T-helper 1 cell treated with Interleukin-12 subunit alpha and Interleukin-12 subunit beta and Interleukin-4 antibody, amounts not matched to agents 30 ng/mL and 1 ng/mL, for 36 hours (primary cell): ENCODE results near the gene GFY. TPM values are rescaled to one million over a fixed set of nuclear protein-coding genes. Genes with fewer than 3 reads are reported as not detected.

Experiments
- intact Hi-C: fragments of 100-400 bp; cut with micrococcal nuclease; formaldehyde crosslinking; loops from one replicate; pipeline ENCODE4 v1.15.1; 2024
- total RNA-seq: library from RNA; stranded (reverse); gene quantifications from 2 replicates; pipeline ENCODE4 v1.2.3, GENCODE V29; 2022

Gene GFY
- total RNA-seq, 1 donor from 2014 or later = not detected

- intact Hi-C loops = loop anchor here (1.0 to 2.0 kb wide), 2 partner anchors 15 to 19 kb away; partner anchors contain the start of gene PTH2
Observed at GRCh38 chr19:49407482-49408015, 17.6 kb upstream of the GFY start.

GRCh38 chr19:49408816-49409440 is 16.3 kb upstream of the GFY start:
- intact Hi-C loops = loop anchor here (1.0 to 2.0 kb wide), 2 partner anchors 14 to 17 kb away; partner anchors contain the start of gene PTH2

- intact Hi-C loops = loop anchor here (1.0 to 2.0 kb wide), 2 partner anchors 13 to 17 kb away; partner anchors contain the start of gene PTH2
Observed at GRCh38 chr19:49409441-49410029, 15.7 kb upstream of the GFY start.

DNA sequence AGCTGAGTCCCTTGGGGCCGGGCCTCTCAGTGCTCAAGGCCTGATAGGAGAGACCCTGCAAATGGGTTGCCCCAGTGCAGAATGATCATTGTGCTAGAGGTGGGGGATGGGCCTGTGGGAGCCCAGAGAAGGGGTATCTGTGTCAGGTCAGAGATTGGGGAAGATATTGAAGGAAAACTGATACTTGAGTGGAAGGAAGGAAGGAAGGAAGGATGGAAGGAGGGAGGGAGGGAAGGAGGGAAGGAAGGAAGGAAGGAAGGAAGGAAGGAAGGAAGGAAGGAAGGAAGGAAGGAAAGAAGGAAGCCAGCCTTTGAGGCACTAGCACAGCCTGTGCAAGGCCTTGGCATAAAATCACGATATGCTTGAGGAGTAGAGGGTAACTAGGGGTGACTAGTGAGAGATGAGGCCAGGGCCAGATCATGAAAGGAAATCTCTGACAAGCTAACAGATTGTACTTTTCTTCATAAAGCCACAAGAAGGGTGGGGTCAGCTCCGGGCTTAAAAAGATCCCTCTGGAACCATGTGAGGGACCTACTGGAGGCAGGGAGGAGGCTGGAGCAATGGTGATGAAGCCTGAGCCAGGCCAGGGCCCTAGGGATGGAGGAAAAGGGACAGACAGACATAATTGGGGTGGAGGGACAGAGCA is 13.4 kb upstream of the GFY start:
- intact Hi-C loops = no loop called here

DNA sequence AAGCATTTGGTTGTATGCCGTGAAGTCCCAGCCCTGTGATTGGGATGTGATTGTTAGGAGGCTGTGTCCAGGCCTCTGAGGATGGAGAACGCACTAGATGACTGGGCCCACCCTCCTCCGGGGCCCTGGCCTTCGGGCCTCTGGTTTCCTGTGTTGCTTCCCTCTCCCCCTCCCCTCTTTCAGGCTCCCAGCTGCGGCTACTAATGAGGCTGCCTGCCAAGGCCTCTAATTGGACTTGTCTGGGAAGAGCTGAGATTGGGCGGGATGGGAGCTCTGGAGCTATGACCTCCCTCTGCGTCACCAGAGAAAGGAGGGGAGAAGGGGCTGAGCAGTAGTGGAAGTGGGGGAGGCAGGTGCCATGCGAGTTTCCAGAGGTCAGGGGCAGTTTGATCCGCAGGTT is 11.8 kb upstream of the GFY start:
- intact Hi-C loops = no loop called here

GRCh38 chr19:49414256-49414655 is 10.9 kb upstream of the GFY start:
- intact Hi-C loops = no loop called here

DNA sequence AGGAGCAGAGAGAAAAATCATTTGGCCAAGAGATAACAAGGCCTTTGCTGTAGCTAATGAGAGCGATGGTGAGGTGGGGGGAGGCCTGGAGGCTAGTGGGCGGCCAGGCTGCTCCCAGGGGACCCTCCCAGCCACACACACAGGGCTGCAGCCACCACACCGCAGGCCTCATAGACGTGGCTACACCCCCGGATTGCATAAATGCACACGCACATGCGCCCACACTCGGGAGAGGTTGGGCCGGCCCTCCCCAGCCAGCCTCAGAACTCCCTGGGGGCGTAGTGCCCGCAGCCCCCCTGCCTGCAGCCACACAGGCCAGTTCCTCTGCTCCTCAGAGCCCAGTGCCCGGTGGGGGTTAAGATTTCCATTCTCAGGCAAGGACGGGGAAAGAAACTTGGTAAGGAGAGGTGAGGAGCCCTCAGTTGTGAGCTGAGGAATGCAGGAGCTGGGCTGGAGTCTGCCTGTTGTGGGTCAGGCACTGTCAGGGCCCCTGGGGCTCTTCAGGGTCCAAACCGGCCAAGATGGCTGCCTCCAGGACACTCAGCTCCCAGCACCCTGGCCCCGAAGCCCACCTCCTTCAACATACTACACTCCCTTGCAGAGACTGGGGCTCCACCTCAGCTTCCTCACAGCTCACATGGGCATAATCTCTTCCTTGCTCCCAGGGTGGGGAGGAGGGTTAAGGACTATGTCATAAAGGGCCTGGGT is 9.9 kb upstream of the GFY start:
- intact Hi-C loops = no loop called here

GRCh38 chr19:49415810-49416200 is 9.4 kb upstream of the GFY start:
- intact Hi-C loops = no loop called here

DNA sequence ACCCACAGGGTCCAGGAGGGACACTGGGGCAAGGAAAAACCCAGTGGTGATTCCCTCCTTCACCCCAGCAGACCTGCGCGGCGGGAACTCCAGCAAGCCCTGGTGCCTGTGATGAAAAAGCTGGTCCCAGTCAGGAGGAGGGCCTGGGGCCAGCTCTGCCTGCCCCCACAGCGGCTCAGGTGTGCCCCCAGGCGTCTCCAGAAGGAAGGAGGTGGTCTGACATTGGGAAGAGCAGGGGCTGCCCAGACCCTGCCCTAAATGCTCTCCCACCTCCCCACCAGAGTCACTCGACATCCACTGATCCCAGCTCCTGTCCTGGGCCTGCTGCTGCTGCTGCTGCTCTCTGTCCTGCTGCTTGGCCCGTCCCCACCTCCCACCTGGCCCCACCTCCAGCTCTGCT is 8.1 kb upstream of the GFY start:
- intact Hi-C loops = no loop called here

DNA sequence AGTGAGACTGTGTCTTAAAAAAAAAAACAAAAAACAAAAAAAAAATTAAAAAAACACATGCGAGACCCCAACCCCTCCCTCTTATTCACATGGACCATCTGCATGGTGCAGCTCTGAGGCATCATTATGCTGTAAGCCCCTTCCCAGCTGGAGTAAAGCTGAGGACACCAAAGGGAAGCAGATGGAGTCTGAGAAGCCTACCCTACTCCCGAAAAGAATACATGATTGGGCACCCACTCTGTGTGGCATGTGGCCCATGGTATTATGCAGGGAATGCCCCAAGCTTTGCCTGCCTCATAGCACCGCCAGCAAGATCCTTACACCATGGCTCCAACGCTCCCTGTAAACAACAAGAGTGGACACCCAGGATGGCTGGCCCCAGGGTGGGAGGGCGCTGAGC is 6.7 kb upstream of the GFY start:
- intact Hi-C loops = no loop called here

GRCh38 chr19:49419173-49419572 is 6.0 kb upstream of the GFY start:
- intact Hi-C loops = no loop called here

- intact Hi-C loops = no loop called here
Observed at GRCh38 chr19:49420227-49420626, 5.0 kb upstream of the GFY start.

DNA sequence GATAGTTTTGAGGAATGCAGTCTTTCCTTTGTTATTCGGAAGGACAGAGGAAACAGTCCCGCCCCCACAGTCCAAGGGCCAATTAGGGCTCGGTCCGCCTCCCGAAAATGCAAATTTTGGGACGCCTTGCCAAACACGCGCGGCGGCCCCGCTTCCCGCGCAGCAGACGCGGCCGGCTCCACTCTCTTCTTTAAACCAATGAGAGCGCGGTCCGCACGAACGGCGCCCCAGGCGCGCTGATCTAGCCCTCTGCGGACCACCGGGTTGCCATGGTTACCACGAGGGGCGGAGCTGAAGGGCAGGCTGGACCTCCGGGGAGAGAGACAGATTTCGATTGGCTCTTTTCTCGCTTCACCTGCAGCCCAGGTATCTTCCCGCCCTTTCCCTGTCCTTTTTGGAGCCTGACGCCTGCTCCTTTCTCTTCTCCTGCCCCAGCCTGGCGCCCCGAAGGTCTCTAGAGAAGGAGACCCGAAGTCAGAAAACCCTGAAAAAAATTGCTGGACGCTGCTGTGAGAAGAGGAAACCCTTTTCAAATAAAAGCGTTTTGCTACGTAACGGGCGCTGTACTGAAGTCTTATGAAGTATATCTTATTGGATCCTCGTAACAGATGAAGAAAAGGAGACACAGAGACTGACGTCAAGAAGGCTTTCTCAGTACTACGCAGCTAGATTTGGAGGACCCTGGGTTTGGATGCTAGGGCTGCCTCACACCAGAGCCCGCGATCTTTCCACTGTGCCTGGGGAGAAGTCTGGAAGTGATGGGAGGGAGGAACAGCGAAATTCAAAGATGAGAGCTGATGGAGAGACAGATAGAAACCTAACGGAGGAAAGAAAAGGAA is 3.9 kb upstream of the GFY start:
- intact Hi-C loops = no loop called here

DNA sequence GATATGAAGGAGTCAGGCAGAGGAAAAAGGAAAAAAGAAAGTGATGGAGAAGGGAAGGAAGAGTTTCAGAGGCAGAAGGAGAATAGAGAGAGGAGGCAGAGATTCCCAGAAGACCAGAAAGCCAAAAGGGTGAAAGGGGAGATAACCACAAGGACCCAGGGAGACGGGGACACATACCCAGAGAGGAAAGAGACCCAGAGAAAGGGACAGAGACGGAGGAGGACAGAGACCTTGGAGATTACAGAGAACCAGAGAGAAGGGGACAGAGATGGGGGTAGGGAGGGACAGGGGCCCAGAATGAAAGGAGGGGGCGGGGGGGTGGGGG is 3.3 kb upstream of the GFY start:
- intact Hi-C loops = loop anchor here (1.0 to 2.0 kb wide), 4 partner anchors 8 to 29 kb away; no protein-coding TSS in a partner anchor

- intact Hi-C loops = loop anchor here (1.0 to 2.0 kb wide), 4 partner anchors 8 to 30 kb away; no protein-coding TSS in a partner anchor
Observed at GRCh38 chr19:49422407-49423070, 2.6 kb upstream of the GFY start.

DNA sequence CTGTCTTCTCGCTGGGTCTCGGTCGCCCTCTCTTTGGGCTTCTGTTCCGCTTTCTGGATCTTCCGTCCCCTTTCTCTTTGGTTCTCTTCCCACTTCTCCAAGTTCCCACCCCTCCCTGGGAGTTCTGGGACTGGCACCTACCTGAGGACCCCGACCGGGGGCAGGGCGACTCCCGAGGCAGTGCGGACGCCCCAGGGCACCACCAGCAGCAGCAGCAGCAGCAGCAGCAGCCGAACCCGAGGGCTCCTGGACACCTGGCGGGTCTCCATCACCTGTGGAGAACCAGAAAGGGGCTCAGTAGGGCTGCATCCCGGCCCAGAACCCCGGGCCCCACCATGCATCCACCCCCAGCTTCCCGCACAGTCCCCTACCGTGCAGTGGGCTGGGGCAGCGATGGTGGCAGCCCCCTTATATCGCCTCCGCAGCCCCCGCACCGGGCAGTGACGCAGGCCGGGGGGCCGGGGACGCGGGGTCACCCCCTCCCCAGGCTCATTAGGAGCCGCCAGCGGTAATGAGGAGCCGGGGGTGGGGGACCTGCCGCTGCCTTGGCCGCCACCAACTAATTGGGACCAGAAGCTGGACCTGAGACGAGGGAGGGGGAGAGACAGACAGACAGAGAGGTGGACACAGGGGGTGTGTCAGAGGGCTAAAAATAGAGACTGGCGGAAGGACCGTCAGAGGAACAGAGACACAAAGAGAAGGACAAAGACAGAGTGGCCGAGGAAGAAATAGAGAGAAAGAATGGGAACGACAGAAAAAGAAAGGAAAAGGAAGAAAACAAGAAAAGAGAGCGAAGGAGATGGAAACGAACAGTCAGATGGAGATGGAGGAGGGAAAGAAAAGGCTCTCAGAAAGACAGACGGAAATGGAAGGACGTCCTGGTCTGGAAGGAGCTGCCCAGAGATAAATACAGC is 1.9 kb upstream of the GFY start, which contains the start of gene PTH2:
Gene PTH2, minus strand, starts transcription at position 371 of the 914 bp plus-strand sequence. Its CDS starts 102 bp downstream, at position 269.
- intact Hi-C loops = loop anchor here (2.0 kb wide), 3 partner anchors 15 to 31 kb away; no protein-coding TSS in a partner anchor

- intact Hi-C loops = loop anchor here (2.0 kb wide), 3 partner anchors 15 to 31 kb away; no protein-coding TSS in a partner anchor
Observed at GRCh38 chr19:49423985-49424303, 1.2 kb upstream of the GFY start.

- intact Hi-C loops = loop anchor here (1.0 kb wide), 1 partner anchor 19 kb away; no protein-coding TSS in a partner anchor
Observed at GRCh38 chr19:49425922-49426592, 869 bp downstream of the GFY start.
